PC-9 (cell line): ENCODE results near the gene HMGB1.

Experiments
- EZH2 ChIP-seq: fragments of 200-600 bp; sonication (generic); IDR thresholded peaks from 2 replicates; pipeline ENCODE4 v1.8.0; 2017; ENCODE audit warnings: antibody characterized with exemption, low read depth
- TF ChIP-seq, protein P1 (sequence below): fragments of 200-600 bp; sonication (generic); conservative IDR thresholded peaks from 2 replicates; pipeline ENCODE4 v1.6.1; 2017; ENCODE audit warnings: mixed run types, antibody characterized with exemption, mild to moderate bottlenecking, moderate library complexity

DNA sequence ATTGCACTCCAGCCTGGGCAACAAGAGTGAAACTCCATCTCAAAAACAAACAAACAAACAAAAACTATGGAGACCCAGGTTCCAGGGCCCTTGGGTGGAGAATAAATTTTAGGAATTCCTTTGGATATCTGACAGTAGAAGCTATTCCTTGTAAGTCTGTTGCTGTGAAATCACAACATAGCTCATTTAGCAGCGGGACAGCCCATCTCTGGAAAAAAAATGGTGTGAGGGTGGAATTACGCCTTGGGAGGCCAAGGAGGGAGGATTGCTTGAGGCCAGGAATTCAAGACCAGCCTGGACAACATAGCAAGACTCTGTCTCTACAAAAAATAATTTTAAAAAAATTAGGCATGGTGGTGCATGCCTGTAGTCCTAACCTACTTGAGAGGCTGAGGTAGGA lies 15.7 kb downstream of the HMGB1 start:
- TF ChIP-seq EZH2: no peak
- TF ChIP-seq, protein P1, sequence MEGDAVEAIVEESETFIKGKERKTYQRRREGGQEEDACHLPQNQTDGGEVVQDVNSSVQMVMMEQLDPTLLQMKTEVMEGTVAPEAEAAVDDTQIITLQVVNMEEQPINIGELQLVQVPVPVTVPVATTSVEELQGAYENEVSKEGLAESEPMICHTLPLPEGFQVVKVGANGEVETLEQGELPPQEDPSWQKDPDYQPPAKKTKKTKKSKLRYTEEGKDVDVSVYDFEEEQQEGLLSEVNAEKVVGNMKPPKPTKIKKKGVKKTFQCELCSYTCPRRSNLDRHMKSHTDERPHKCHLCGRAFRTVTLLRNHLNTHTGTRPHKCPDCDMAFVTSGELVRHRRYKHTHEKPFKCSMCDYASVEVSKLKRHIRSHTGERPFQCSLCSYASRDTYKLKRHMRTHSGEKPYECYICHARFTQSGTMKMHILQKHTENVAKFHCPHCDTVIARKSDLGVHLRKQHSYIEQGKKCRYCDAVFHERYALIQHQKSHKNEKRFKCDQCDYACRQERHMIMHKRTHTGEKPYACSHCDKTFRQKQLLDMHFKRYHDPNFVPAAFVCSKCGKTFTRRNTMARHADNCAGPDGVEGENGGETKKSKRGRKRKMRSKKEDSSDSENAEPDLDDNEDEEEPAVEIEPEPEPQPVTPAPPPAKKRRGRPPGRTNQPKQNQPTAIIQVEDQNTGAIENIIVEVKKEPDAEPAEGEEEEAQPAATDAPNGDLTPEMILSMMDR: no peak
